ENCODE measurements around the gene LATS2.

Gene LATS2

GRCh38 chr13:20988033-20988908 lies 73.1 kb downstream of the LATS2 start (continued):
- no peak for TF ChIP-seq GLIS3 (CRISPR knock-in tag; IDR thresholded peaks at IDR 0.05)
- TF ChIP-seq PPARA (CRISPR knock-in tag; IDR thresholded peaks at IDR 0.05; ENCODE audit: borderline replicate concordance) = no peak
- TF ChIP-seq ZNF565 (CRISPR knock-in tag; conservative IDR thresholded peaks at IDR 0.05; ENCODE audit: low read depth) = no peak

GRCh38 chr13:20987599-20987998 lies 73.8 kb downstream of the LATS2 start:
- ATAC-seq = no peak
- TF ChIP-seq ZFP30 (CRISPR knock-in tag; IDR thresholded peaks at IDR 0.05) (no peak), ZC3H10 (CRISPR knock-in tag; IDR thresholded peaks at IDR 0.05) (no peak), SNAI2 (CRISPR knock-in tag; IDR thresholded peaks at IDR 0.05) (no peak), TCF4 (CRISPR knock-in tag; IDR thresholded peaks at IDR 0.05; ENCODE audit: borderline replicate concordance) (no peak), BACH2 (CRISPR knock-in tag; IDR thresholded peaks at IDR 0.05; ENCODE audit: borderline replicate concordance) (no peak), ZNF565 (CRISPR knock-in tag; conservative IDR thresholded peaks at IDR 0.05; ENCODE audit: low read depth) (no peak), PATZ1 (CRISPR knock-in tag; IDR thresholded peaks at IDR 0.05; ENCODE audit: borderline replicate concordance) (no peak)

GRCh38 chr13:20984879-20985278 lies 76.5 kb downstream of the LATS2 start:
- ATAC-seq = peak; percentile 54
- TF ChIP-seq ZC3H10 (CRISPR knock-in tag; IDR thresholded peaks at IDR 0.05) (no peak), PATZ1 (CRISPR knock-in tag; IDR thresholded peaks at IDR 0.05; ENCODE audit: borderline replicate concordance) (no peak), ZNF8 (CRISPR knock-in tag; IDR thresholded peaks at IDR 0.05) (no peak), POU6F1 (CRISPR knock-in tag; IDR thresholded peaks at IDR 0.05; ENCODE audit: borderline replicate concordance, low read depth) (no peak), SNAI2 (CRISPR knock-in tag; IDR thresholded peaks at IDR 0.05) (no peak), ZNF565 (CRISPR knock-in tag; conservative IDR thresholded peaks at IDR 0.05; ENCODE audit: low read depth) (no peak), ZFP3 (CRISPR knock-in tag; IDR thresholded peaks at IDR 0.05) (no peak)

- no peak for TF ChIP-seq SNAI2 (CRISPR knock-in tag; IDR thresholded peaks at IDR 0.05)
- no peak for TF ChIP-seq ZFP30 (CRISPR knock-in tag; IDR thresholded peaks at IDR 0.05)
- TF ChIP-seq PPARA (CRISPR knock-in tag; IDR thresholded peaks at IDR 0.05; ENCODE audit: borderline replicate concordance) = no peak
- TF ChIP-seq ZNF8 (CRISPR knock-in tag; IDR thresholded peaks at IDR 0.05) = no peak
- TF ChIP-seq CSRNP3 (CRISPR knock-in tag; IDR thresholded peaks at IDR 0.05) = no peak
- no peak for TF ChIP-seq ZC3H10 (CRISPR knock-in tag; IDR thresholded peaks at IDR 0.05)
- TF ChIP-seq CREB5 (CRISPR knock-in tag; IDR thresholded peaks at IDR 0.05; ENCODE audit: low read depth) = no peak
- TF ChIP-seq OSR1 (CRISPR knock-in tag; IDR thresholded peaks at IDR 0.05) = no peak
- TF ChIP-seq BACH2 (CRISPR knock-in tag; IDR thresholded peaks at IDR 0.05; ENCODE audit: borderline replicate concordance) = no peak
- no peak for TF ChIP-seq TSHZ2 (CRISPR knock-in tag; IDR thresholded peaks at IDR 0.05)
- no peak for ATAC-seq
Measured at GRCh38 chr13:20983386-20983785, 78.0 kb downstream of the LATS2 start.

Measured in SK-N-SH treated with all-trans-retinoic acid at 6 μM for 48 hours (cell line).